RWPE1 (cell line): ENCODE results near the gene MYO9A.

ENCODE experiments used
- CTCF ChIA-PET: fragments of 350-600 bp; sonication (Branson Sonifier 250); formaldehyde crosslinking; extraction: SDS; loops from one replicate; lab custom pipeline; 2021; lab: Yijun Ruan, JAX
- POLR2A ChIA-PET: fragments of 400-600 bp; formaldehyde crosslinking; extraction: SDS; loops from one replicate; lab custom pipeline; 2020; ENCODE audit warnings: antibody characterized with exemption; ENCODE audit not compliant: low non-redundant PET; lab: Yijun Ruan, JAX
- DNase-seq: peaks from one replicate; pipeline ENCODE4 v3.0.0; 2012; ENCODE audit warnings: low spot score
- H3K27ac ChIP-seq: fragments of 450-650 bp; 2 replicates; pipeline ENCODE4 v1.5.1; 2017
- TF ChIP-seq, protein P1 (sequence below): fragments of 450-650 bp; conservative IDR thresholded peaks from 2 replicates; pipeline ENCODE4 v1.5.1; 2017; ENCODE audit warnings: low read depth, mild to moderate bottlenecking

The MYO9A gene

DNA sequence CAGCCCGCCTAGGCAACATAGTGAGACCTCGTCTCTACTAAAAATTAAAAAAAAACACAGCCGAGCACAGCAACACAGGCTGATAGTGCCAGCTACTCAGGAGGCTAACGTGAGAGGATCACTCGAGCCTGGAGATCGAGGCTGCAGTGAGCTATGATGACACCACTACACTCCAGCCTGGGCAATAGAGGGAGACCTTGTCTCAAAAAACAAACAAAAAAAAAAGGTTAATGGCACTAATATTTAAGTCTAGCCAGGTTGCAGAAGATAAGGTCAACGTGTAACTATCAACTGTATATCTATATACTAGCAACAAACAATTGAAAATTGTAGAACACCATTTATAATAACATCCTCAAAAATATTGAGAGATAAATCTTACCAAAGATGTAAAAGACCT lies 75.1 kb downstream of the MYO9A start:
- no peak overlapping the region for H3K27ac ChIP-seq
- ChIA-PET POLR2A (no interaction called here), CTCF (interaction anchor here (0.6 to 0.7 kb wide), 4 partner anchors 128 to 188 kb away, joined by 3 to 5 read pairs (median 3); no protein-coding TSS in a partner anchor)
- no peak for DNase-seq
- TF ChIP-seq, protein P1, sequence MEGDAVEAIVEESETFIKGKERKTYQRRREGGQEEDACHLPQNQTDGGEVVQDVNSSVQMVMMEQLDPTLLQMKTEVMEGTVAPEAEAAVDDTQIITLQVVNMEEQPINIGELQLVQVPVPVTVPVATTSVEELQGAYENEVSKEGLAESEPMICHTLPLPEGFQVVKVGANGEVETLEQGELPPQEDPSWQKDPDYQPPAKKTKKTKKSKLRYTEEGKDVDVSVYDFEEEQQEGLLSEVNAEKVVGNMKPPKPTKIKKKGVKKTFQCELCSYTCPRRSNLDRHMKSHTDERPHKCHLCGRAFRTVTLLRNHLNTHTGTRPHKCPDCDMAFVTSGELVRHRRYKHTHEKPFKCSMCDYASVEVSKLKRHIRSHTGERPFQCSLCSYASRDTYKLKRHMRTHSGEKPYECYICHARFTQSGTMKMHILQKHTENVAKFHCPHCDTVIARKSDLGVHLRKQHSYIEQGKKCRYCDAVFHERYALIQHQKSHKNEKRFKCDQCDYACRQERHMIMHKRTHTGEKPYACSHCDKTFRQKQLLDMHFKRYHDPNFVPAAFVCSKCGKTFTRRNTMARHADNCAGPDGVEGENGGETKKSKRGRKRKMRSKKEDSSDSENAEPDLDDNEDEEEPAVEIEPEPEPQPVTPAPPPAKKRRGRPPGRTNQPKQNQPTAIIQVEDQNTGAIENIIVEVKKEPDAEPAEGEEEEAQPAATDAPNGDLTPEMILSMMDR = no peak

DNA sequence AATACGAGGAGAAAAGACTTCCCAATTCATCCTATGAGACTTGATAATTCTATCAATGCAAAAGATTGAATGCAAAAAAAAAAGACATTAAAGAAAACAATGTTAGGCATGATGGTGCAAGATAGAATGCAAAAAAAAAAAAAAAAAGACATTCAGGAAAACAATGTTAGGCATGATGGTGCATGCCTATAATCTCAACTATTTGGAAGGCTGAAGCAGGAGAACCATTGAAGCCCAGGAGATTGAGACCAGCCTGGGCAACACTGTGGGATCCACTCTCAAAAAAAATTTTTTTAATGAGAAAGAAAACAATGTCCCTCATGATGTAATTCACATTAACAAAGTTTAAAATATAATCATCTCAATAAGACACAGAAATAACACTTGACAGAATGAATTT lies 75.9 kb downstream of the MYO9A start:
- TF ChIP-seq, protein P1 = no peak
- DNase-seq = no peak
- POLR2A ChIA-PET = no interaction called here
- CTCF ChIA-PET = interaction anchor here (0.7 kb wide), 1 partner anchor 345 kb away, joined by 4 read pairs; no protein-coding TSS in a partner anchor
- H3K27ac ChIP-seq = no peak overlapping the region

DNA sequence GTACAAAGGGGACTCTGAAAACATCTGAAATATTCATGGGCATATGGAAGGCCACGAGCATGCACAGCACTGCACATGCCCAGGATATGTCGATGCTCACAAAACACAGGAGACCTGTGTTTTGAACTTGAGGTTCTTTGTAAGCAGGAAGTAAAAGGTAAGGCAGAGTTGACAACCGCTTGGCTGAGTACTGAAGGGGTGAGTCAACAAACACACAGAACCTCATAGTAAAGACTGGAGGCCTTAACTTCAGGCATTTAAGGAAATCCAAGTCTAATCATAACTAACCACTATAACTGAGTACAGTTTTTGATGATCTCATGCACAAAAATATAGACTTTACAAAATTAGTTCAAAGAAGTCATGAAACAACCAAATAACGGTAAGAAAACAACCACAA lies 80.6 kb downstream of the MYO9A start:
- no peak overlapping the region for H3K27ac ChIP-seq
- TF ChIP-seq, protein P1 = no peak
- ChIA-PET CTCF (no interaction called here), POLR2A (no interaction called here)
- no peak for DNase-seq

DNA sequence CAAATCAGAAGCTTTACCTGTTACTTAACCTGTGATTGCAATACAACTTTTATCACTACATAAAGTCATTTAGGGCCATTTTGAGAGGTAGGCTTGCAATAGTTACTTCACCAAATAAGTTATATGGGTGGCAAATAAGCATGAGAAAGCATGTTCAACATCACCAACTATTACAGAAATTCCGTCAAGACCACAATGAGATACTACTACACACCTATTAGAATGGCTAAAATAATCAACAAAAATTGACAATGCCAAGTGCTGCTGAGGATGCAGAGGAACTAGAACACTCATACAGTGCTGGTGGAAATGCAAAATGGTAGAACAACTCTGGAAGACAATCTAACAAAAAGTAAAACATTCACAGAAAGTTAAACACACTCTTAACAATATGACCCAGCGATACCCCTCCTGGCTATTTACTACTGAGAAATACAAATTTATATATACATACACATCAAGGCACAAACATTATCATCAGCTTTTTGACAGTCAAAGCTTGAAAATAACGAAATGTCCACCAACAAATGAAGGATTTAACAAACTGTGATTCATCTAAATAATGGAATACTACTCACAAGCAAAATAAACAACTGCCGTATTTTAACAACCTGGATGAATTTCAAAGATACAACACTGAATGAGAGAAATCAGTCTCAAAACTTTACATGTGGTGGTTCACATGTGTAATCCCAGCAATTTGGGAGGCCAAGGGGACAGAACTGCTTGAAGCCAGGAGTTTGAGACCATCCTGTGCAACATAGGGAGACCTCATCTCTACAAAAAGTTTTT lies 82.9 kb downstream of the MYO9A start:
- TF ChIP-seq, protein P1 = no peak
- CTCF ChIA-PET = no interaction called here
- DNase-seq = no peak
- no peak overlapping the region for H3K27ac ChIP-seq
- POLR2A ChIA-PET = no interaction called here

DNA sequence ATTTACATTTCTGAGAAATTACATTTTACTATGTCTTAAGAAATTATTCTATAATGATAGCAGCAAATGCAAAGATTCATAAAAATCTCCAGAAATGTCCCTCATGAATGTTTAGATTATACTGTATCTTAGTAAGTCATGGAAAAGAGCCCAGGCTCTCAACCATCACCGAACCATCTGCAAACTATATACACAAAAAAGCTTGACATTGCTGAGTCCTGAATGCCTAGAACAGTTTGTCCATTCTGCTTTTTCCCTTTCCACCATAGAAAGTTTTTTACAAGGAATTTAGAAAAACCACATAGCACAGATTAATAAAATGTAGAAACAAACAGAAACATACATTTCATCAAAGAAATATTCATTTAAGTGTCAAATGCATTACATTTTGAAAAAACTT lies 83.6 kb downstream of the MYO9A start:
- POLR2A ChIA-PET = no interaction called here
- CTCF ChIA-PET = no interaction called here
- H3K27ac ChIP-seq = no peak overlapping the region
- DNase-seq = no peak
- TF ChIP-seq, protein P1 = no peak

DNA sequence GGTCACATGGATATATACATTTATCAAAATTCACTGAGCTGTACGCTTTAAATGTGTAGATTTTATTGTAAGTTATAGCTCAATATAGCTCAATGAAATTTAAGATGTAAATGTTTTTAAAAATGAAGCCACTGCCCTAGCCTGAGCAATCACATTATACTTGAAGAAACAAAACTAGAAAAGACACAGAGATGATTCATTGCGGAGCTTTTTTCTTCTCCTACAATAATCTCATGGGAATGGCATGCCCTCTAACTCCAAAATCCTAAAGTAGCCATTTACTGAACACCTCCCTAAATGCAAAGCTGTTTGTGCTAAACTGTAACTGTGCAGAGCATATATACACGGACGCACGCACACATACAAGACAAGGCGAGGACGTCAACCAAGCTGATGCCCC lies 84.2 kb downstream of the MYO9A start:
- TF ChIP-seq, protein P1 = no peak
- ChIA-PET POLR2A (no interaction called here), CTCF (no interaction called here)
- no peak overlapping the region for H3K27ac ChIP-seq
- DNase-seq = no peak
